Stimulated activated effector memory CD8-positive, alpha-beta T cell treated with anti-CD3 and anti-CD28 coated beads, Interleukin-12 subunit alpha, Interleukin-12 subunit beta, amount 100 ng/mL, for 72 hours (primary cell): Measurements from ENCODE around the gene THOP1.

Experiments used
- ATAC-seq: fragments of 150-1000 bp; cut with Tn5 transposase; 2 replicates; pipeline ENCODE4 v1.10.0; 2021
- DNase-seq, 2 donors: peaks; one replicate each; pipeline ENCODE4 v3.0.0; 2021 to 2022; ENCODE audit warnings: low spot score in 2 of 2
- H3K27ac Mint-ChIP-seq: one replicate; pipeline ENCODE4 v1.8.0; 2022; ENCODE audit warnings: mild to moderate bottlenecking, mixed read lengths
- H3K36me3 Mint-ChIP-seq: one replicate; pipeline ENCODE4 v1.8.0; 2022; ENCODE audit warnings: mild to moderate bottlenecking, mixed read lengths
- H3K4me1 Mint-ChIP-seq: one replicate; pipeline ENCODE4 v1.8.0; 2022; ENCODE audit warnings: mixed read lengths
- H3K4me3 Mint-ChIP-seq: one replicate; pipeline ENCODE4 v1.8.0; 2022; ENCODE audit warnings: mild to moderate bottlenecking, mixed read lengths
- H3K9me3 Mint-ChIP-seq: one replicate; pipeline ENCODE4 v1.8.0; 2022; ENCODE audit warnings: mixed read lengths

THOP1 gene

GRCh38 chr19:2770055-2771013 is 15.0 kb upstream of the THOP1 start:
- Mint-ChIP-seq H3K4me3 (no peak overlapping the region), H3K9me3 (no peaks in the 10 kb centered on the region), H3K36me3 (peaks cover 25% of the 10 kb centered on the region), H3K4me1 (peaks cover 21% of the 10 kb centered on the region), H3K27ac (no peak overlapping the region)
- ATAC-seq (no peak), DNase-seq (no peak)

GRCh38 chr19:2771786-2772674 is 13.3 kb upstream of the THOP1 start:
- Mint-ChIP-seq H3K9me3 (no peaks in the 10 kb centered on the region), H3K36me3 (peaks cover 20% of the 10 kb centered on the region), H3K27ac (peak overlapping the region; percentile 63), H3K4me1 (peaks cover 34% of the 10 kb centered on the region), H3K4me3 (no peak overlapping the region)
- DNase-seq = no peak
- ATAC-seq = no peak

GRCh38 chr19:2774083-2774679 is 11.1 kb upstream of the THOP1 start:
- ATAC-seq = no peak
- peaks cover 40% of the 10 kb centered on the region for H3K4me1 Mint-ChIP-seq
- H3K36me3 Mint-ChIP-seq = peaks cover 30% of the 10 kb centered on the region
- H3K27ac Mint-ChIP-seq = no peak overlapping the region
- H3K9me3 Mint-ChIP-seq = no peaks in the 10 kb centered on the region
- no peak overlapping the region for H3K4me3 Mint-ChIP-seq
- DNase-seq = no peak

GRCh38 chr19:2774953-2775555 is 10.2 kb upstream of the THOP1 start:
- no peaks in the 10 kb centered on the region for H3K9me3 Mint-ChIP-seq
- DNase-seq = no peak
- peak overlapping the region; percentile 73 for H3K4me3 Mint-ChIP-seq
- peaks cover 30% of the 10 kb centered on the region for H3K36me3 Mint-ChIP-seq
- peaks cover 42% of the 10 kb centered on the region for H3K4me1 Mint-ChIP-seq
- peak overlapping the region; percentile 96 for H3K27ac Mint-ChIP-seq
- ATAC-seq = peak; percentile 3

GRCh38 chr19:2775556-2776430 is 9.5 kb upstream of the THOP1 start:
- DNase-seq (peak; percentile 41 to 77), ATAC-seq (peak; percentile 87)
- Mint-ChIP-seq H3K27ac (peak overlapping the region; percentile 96), H3K9me3 (no peaks in the 10 kb centered on the region), H3K4me1 (peaks cover 50% of the 10 kb centered on the region), H3K4me3 (peak overlapping the region; percentile 73), H3K36me3 (peaks cover 30% of the 10 kb centered on the region)

- H3K4me1 Mint-ChIP-seq = peaks cover 60% of the 10 kb centered on the region
These were observed 7.2 kb upstream of the THOP1 start for GRCh38 chr19:2777952-2778683.

GRCh38 chr19:2779121-2779740 is 6.1 kb upstream of the THOP1 start:
- peaks cover 64% of the 10 kb centered on the region for H3K4me1 Mint-ChIP-seq
- no peak overlapping the region for H3K4me3 Mint-ChIP-seq
- H3K27ac Mint-ChIP-seq = no peak overlapping the region
- peaks cover 54% of the 10 kb centered on the region for H3K36me3 Mint-ChIP-seq
- DNase-seq = no peak
- H3K9me3 Mint-ChIP-seq = no peaks in the 10 kb centered on the region
- no peak for ATAC-seq

More at GRCh38 chr19:2777952-2778683, 7.2 kb upstream of the THOP1 start:
- H3K27ac Mint-ChIP-seq = no peak overlapping the region
- no peak for DNase-seq
- ATAC-seq = no peak
- H3K36me3 Mint-ChIP-seq = peaks cover 44% of the 10 kb centered on the region
- H3K4me3 Mint-ChIP-seq = no peak overlapping the region
- no peaks in the 10 kb centered on the region for H3K9me3 Mint-ChIP-seq

GRCh38 chr19:2780284-2780683 is 5.0 kb upstream of the THOP1 start:
- no peak for ATAC-seq
- no peak for DNase-seq
- Mint-ChIP-seq H3K4me3 (no peak overlapping the region), H3K36me3 (peaks cover 53% of the 10 kb centered on the region), H3K4me1 (peaks cover 54% of the 10 kb centered on the region), H3K9me3 (no peaks in the 10 kb centered on the region), H3K27ac (peak overlapping the region; percentile 70)

- Mint-ChIP-seq H3K9me3 (no peaks in the 10 kb centered on the region), H3K27ac (peak overlapping the region; percentile 91), H3K4me3 (peak overlapping the region; percentile 87), H3K36me3 (peaks cover 43% of the 10 kb centered on the region), H3K4me1 (peaks cover 53% of the 10 kb centered on the region)
- no peak for ATAC-seq
- DNase-seq = no peak
These were observed 2.9 kb upstream of the THOP1 start for GRCh38 chr19:2782329-2782935.

- DNase-seq = peak; percentile 88 to 98
- Mint-ChIP-seq H3K36me3 (peaks cover 42% of the 10 kb centered on the region), H3K4me3 (peak within 1 kb of the TSS; percentile 87), H3K27ac (peak within 1 kb of the TSS; percentile 91), H3K9me3 (no peaks in the 10 kb centered on the region), H3K4me1 (peaks cover 56% of the 10 kb centered on the region)
- peak; percentile 86 for ATAC-seq
These were observed 2.1 kb upstream of the THOP1 start, which contains the start of gene SGTA for GRCh38 chr19:2782936-2783780. Gene SGTA (minus strand): TSS chr19:2783273. CDS start chr19:2769068, 14,205 bp downstream.

GRCh38 chr19:2783781-2784145 is 1.5 kb upstream of the THOP1 start:
- Mint-ChIP-seq H3K27ac (peak overlapping the region; percentile 91), H3K4me3 (peak overlapping the region; percentile 87), H3K9me3 (no peaks in the 10 kb centered on the region), H3K4me1 (peaks cover 50% of the 10 kb centered on the region), H3K36me3 (peaks cover 38% of the 10 kb centered on the region)
- ATAC-seq (no peak), DNase-seq (no peak)

- Mint-ChIP-seq H3K36me3 (peaks cover 53% of the 10 kb centered on the region), H3K9me3 (no peaks in the 10 kb centered on the region), H3K27ac (no peak overlapping the region), H3K4me3 (peak overlapping the region; percentile 87), H3K4me1 (peaks cover 37% of the 10 kb centered on the region)
- ATAC-seq (no peak), DNase-seq (no peak)
These were observed 1.8 kb downstream of the THOP1 start for GRCh38 chr19:2787115-2787514.
